Activated effector memory CD4-positive, alpha-beta T cell treated with Interleukin-2 at 50 U/mL for 16 hours (primary cell): ENCODE data around the gene FMR1.

Experiments used
- DNase-seq: peaks from one replicate; pipeline ENCODE4 v3.0.0-alpha.2; 2020

The FMR1 gene

DNA sequence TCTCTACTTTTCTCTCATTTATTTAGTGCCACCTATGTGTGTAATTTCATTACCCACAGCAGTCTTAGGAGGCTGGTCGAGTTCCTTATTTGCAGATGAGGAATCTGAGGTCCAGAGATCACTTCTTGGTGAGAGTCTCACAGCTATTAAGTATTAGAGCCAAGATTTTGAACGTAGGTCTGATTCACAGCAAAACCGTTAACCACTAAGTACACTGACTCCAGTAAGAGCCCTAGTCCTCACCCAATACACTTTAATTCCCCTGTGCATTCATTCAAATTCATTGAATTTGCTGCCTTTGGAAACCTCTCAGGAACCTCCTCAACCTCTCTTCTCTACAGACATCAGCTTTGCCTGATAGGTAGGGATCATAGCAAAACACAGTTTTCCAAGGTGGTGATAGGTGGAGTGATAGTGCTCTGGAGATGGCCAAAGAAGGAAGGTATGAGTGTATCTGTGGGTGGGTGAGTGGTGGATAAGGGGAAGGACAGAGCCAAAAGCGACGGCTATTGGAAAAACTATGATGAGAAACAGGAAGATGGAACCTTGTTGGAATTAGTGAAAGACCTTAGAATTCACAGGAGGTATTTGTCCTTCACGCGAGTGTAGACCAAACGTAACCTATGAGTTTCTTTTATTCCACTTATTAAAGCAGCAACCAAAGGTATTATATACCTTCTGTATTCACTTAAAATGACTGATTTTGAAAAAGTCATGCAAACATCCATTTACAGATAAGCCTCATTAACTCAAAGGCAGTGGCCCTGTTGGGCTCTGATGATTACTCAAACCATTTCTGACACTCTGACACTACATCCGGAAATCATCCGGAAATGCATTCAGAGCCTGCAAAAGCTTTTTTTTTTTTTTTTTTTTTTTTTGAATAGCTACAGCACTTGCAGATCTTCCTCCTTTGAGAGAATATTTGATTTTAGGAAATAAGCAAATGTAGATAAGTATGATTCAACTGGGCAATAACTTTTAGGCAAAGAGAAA is 6.3 kb downstream of the FMR1 start:
- no peak for DNase-seq

DNA sequence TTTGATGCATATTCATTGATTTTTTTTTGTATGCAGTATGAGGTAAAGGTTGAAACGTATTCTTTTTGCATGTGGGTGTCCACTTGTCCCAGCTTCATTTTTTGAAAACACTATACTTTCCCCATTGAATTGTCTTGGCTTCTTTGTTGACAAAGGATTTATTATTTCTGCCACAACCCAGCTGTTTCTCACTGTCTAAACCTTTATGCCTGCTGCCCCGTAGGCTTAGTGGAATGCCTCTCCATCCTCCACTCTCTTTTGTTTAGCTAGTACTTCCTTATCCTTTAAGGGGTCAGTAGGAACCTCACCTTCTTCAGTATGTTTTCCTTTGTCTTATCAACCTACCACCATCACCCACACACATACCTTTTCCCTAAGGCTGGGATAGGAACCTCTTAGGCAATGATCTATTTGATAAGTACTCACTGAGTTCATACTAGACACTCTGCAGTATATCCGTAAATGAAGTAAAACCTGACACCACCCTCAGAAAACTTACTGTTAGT is 8.5 kb downstream of the FMR1 start:
- no peak for DNase-seq

DNA sequence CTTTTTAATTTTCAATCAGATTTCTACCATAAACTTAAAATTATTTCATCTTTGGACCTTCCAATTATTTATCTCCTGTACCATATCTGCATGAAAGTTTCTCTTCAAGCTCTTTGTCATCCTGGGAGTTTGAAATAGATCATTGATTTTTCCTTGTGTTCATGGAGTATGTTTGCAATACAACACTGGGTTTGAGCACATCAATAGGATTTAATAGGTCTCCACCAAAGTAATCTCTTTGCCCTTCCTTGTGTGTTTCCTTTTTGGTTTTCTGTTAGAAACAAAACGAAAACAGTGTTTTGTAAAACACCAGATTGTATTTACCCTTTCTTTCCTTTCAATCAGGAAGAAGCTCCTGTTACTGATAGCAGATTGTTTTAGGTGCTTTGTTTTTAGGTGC is 11.9 kb downstream of the FMR1 start:
- DNase-seq: no peak

DNA sequence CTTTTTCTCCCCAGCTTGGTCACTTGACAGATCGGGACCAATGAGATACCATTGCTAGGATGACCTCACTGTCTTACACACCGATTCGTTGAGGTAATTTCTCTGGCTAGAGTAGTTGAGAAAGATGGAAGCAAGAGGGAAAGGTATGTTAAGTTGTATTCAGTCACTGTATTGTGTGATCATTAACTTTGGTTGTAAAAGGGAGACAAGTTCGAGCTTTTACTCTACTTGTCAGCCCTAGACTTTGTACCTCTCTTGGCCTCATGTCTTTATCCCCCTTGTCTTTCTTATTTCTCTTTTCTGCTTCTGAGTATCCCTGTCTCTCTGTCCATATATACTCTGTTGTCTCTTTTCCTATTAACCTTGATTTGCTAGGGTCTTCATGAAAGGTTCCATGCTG is 15.5 kb downstream of the FMR1 start:
- DNase-seq: no peak

DNA sequence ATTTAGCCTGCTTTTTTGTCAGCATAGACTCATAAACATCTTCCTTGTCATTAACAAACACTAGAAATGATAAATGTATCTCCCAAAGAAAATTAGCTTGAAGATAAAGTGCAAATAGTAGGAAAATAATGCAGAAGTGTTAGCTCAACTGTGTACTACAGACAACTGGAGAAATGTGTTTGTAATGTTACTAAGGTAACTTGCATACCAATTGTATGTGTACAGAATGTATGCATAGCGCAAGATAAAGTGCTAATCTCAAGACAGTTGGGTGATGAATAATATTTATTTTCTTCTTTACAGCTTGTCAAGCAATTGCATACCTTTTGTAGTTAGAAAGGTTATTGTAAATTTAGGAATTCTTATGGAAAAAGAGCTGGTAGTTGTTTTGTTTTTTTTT is 22.1 kb downstream of the FMR1 start:
- DNase-seq: no peak

DNA sequence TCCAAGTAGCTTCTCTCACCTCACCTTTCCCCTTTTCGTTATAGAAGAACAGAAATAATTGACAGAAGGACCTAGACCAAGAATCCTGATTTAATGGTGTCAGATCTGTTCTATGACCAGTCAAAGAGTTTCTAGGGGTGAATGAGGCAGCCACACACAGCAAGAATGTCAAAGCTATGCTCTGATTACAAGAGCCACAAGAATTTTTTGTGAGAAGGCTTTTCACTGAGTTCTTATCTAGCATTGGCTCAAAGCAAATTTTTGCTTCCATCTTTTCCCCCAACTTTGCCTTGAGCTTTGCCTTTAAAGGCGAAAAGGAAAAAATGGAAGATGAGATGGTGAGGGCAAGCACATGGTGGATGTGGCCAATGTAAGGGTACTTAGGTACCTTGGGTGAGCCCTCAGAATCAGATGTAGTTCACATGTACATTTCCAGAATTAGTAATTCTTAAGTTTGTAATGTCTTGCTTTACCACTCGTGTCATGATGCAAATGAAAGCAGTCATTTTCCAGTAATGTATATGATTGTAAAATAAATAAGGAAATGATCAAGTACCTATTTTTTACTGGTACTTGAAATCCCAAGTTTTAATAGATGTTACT is 23.5 kb downstream of the FMR1 start:
- DNase-seq: no peak

DNA sequence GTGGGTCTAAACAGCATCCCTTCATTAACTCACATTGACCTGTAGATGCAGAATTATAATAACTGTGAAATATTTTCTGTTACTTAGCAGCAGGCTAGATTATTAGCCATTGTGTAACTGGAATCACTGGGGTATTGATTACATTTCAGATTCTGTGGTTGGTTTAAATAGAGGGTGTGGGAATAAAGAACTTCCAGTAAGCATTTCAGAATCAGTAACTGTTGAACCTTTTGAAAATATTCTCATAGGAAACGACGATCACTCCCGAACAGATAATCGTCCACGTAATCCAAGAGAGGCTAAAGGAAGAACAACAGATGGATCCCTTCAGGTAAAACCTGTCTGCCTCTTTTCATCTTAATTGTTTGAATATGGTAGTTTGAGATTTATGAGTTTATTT is 33.6 kb downstream of the FMR1 start:
- no peak for DNase-seq

DNA sequence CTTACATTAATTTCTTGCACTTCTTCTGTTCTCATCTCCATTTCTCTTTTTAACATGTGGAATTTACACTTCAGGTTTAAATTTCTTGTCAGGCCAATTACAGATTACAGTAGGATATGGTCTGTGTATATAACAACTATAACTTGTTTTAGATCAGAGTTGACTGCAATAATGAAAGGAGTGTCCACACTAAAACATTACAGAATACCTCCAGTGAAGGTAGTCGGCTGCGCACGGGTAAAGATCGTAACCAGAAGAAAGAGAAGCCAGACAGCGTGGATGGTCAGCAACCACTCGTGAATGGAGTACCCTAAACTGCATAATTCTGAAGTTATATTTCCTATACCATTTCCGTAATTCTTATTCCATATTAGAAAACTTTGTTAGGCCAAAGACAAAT is 36.8 kb downstream of the FMR1 start:
- DNase-seq: no peak

DNA sequence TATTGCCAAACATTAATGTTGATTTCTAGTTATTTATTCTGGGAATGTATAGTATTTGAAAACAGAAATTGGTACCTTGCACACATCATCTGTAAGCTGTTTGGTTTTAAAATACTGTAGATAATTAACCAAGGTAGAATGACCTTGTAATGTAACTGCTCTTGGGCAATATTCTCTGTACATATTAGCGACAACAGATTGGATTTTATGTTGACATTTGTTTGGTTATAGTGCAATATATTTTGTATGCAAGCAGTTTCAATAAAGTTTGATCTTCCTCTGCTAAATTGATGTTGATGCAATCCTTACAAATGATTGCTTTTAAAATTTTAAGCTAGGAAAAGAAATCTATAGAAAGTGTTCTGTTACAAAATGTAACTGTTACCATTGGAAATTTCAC is 38.6 kb downstream of the FMR1 start:
- DNase-seq: no peak

DNA sequence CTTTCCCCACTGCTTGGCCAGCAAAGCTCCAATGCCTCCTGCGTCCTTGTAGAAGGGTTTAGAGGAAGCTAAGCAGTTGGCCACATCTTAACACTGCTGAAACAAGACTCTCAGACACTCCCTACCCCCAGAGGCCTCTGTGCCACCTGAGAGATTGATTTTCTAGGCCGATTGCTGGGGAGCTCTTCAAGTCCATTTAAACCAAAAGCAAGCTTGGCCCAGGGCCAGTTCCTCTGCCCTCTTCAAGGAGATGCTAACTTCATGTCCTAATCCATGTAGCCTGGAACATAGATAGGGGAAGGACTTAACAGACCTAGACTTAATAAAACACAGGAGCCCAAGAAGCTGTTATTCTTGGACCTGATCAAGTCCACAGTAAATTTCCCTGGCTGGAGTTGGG is 42.3 kb downstream of the FMR1 start:
- DNase-seq: no peak

DNA sequence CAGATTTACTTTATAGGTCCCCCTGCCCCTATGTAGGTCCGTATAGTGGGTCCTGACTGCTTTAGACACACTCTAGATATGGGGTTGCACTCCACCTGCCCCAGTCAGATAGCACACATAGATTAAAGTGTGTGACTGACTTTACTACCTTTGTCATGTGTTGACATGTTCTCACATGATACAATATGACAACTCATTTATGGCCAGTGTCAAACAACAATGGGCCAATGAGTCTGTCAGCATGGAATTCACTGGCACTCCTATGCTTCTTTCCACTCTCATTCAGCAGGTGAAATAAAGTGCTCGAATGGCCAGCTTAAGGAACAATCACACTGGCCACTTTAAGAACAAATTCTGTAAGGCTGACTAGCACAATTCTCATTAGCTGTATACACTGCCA is 45.6 kb downstream of the FMR1 start:
- DNase-seq: no peak

DNA sequence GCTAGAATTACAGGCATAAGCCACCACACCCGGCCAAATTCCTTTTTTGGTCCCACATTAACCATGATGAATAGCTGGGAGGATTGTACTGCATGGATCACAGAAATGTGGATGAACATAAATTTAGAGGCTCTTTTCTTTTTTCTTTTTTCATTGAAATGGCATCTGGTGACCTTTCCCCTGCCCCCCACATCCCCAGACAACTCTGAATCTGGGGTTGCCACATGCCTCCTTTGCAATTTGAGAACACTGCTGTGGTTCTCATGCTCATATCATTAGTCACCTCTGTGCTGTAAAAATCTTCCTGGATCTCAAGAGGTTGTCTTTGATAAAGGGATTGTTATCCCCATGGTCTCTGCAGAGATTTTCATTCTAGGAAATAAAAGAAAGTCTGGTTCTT is 46.6 kb downstream of the FMR1 start:
- DNase-seq: no peak

DNA sequence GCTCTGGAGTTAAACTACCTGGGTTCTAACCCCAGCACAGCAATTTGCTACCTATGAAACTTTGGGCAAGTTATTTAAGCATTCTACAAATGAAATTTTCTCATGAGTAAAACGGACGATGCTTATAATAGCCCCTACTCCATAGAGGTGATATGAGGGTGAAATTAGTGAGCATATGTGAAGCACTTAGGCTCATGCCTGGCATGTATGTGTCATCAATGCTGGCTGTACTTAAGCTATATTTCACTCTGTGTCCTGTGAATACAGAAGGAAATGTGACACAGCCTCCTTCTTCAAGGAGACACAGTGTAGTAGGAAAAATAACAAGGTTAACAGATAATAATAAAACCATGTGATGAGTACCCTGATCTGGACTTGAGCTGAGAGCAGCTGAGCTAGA is 49.0 kb downstream of the FMR1 start:
- DNase-seq: no peak

DNA sequence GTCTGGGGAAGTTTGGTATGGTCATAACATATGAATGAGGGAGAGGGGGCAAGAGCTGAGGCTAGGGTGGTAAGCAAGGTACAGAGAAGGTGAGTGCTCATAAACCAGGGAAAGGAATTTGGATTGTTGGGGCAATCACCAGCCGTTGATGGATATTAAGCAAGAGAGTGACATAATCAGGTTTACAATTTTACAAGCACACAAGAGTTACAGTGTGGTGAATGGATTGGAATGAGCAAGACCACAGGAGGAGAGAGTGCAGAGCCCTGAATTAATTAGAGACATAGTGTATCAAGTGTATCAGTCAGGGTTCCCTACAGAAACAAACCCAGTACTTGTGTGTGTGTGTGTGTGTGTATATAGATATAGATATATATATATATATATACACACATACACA is 50.8 kb downstream of the FMR1 start:
- DNase-seq: no peak

DNA sequence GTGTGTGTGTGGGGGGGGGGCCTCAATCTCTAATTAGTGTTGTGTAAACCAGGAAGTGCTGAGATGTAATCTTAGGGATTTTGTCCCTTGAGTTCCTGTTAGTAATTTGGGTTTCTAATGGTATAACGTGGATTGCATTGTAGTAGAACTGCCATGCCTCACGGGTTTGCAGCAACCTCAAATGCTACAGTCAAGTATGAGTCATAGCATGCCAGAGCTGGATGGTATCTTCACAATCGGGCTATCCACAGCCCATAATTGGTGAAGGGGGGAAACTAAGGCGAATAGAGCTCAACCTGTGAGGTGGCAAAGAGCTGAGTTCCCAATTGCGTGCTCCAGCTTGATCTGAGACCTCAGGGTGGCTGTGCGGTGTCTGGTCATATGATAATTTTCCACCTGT is 67.2 kb downstream of the FMR1 start:
- no peak for DNase-seq

DNA sequence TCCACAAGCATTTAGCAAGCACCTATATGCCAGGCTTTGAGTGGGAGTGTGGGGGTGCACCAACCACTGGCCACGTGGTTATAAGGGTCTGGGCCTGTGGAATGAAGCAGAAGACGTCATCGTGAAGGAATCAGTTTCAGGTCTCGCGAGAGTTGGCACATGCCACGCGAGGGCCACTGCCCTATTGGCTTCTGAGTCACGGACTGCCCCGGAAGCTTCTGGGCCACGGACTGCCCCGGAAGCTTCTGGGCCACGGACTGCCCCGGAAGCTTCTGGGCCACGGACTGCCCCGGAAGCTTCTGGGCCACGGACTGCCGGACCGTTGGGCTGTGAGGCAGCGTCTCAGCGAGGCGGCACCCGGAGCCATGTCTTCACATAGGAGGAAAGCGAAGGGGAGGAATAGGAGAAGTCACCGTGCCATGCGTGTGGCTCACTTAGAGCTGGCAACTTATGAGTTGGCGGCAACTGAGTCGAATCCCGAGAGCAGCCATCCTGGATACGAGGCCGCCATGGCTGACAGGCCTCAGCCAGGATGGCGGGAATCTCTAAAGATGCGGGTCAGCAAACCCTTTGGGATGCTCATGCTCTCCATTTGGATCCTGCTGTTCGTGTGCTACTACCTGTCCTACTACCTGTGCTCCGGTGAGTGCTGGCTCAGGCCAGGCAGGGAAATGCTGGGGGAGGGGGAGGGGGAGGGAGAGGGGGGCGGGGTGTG is 69.5 kb downstream of the FMR1 start, which contains the start of gene FMR1NB:
FMR1NB (plus strand) TSS at position 300 of the 715 bp plus-strand sequence; CDS start at position 366, 66 bp downstream.
- no peak for DNase-seq
